Loucy (cell line): ENCODE measurements around the gene MRTFA.

ENCODE experiments used
- EZH2phosphoT487 ChIP-seq: fragments of 200-600 bp; IDR thresholded peaks from 2 replicates; pipeline ENCODE4 v1.6.1; 2018; ENCODE audit warnings: antibody characterized with exemption, mild to moderate bottlenecking, moderate library complexity, borderline replicate concordance
- TF ChIP-seq, protein P1 (sequence below): fragments of 200-600 bp; sonication (generic); conservative IDR thresholded peaks from 2 replicates; pipeline ENCODE4 v1.5.1; 2014; ENCODE audit warnings: mild to moderate bottlenecking, antibody characterized with exemption, low read length

DNA sequence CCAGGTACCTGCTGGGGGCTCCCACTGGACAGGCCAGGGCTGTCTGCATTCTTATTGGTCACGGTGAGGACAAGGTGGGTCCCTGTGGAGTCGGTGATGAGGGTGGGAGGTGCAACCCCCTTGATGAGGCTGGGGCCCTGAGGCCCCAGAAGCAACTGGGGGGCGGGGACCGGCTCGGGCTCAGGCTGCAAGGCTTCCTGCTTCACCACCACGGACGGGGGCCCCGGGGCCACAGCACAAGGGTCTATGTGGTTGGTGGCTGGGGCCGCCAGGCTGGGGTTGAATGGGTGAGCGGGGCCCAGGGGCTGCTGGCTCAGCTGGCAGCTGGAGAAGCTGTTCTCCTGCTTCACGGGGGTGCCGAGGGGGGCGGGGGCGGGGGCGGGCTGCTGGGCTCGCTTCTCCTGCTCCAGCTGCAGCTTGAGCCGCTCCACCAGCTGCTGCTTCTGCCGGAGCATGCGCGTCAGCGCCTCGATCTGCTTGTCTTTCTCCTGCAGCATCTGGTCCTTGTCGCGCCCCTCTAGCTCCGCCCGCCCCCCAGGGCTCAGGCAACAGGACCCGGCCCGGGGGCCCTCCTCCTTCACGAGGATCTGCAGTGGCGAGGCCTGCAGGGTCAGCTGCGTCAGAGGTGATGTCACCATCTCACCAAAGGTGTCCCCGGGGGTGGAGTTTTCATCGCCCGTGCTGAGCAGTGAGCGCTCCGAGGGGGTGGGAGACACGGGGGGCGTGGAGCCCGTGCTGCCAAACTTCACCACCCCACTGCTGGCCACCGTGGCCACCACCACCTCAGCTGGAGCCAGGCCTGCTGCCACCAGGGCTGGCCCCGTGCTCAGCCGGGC, 217.9 kb downstream of the MRTFA start:
- TF ChIP-seq, protein P1, sequence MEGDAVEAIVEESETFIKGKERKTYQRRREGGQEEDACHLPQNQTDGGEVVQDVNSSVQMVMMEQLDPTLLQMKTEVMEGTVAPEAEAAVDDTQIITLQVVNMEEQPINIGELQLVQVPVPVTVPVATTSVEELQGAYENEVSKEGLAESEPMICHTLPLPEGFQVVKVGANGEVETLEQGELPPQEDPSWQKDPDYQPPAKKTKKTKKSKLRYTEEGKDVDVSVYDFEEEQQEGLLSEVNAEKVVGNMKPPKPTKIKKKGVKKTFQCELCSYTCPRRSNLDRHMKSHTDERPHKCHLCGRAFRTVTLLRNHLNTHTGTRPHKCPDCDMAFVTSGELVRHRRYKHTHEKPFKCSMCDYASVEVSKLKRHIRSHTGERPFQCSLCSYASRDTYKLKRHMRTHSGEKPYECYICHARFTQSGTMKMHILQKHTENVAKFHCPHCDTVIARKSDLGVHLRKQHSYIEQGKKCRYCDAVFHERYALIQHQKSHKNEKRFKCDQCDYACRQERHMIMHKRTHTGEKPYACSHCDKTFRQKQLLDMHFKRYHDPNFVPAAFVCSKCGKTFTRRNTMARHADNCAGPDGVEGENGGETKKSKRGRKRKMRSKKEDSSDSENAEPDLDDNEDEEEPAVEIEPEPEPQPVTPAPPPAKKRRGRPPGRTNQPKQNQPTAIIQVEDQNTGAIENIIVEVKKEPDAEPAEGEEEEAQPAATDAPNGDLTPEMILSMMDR, result no peak
- no peak for TF ChIP-seq EZH2phosphoT487
